Astrocyte of the spinal cord (primary cell): ENCODE measurements around the gene NME7.
"Not testable (repeated sequence)": the region's sequence is repeated elsewhere in the genome, so short reads cannot be mapped to it uniquely, and the experiment has no call there.

Experiments
- DNase-seq: peaks from one replicate; pipeline ENCODE4 v3.0.0; 2011; ENCODE audit warnings: low read depth, low spot score
- H3K4me3 ChIP-seq: 2 replicates; pipeline ENCODE4 v1.5.1; 2011; ENCODE audit warnings: low read depth, mild to moderate bottlenecking, low read length, moderate library complexity
- CTCF ChIP-seq: IDR thresholded peaks from 2 replicates; pipeline ENCODE4 v1.5.1; 2012; ENCODE audit warnings: low read depth, mild to moderate bottlenecking, low read length, inconsistent platforms
- in situ Hi-C: cut with HindIII; loops from 2 replicates; pipeline ENCODE4 v1.10.0; 2017; ENCODE audit warnings: low sequenced_read_pairs

NME7 gene, protein sequence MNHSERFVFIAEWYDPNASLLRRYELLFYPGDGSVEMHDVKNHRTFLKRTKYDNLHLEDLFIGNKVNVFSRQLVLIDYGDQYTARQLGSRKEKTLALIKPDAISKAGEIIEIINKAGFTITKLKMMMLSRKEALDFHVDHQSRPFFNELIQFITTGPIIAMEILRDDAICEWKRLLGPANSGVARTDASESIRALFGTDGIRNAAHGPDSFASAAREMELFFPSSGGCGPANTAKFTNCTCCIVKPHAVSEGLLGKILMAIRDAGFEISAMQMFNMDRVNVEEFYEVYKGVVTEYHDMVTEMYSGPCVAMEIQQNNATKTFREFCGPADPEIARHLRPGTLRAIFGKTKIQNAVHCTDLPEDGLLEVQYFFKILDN

DNA sequence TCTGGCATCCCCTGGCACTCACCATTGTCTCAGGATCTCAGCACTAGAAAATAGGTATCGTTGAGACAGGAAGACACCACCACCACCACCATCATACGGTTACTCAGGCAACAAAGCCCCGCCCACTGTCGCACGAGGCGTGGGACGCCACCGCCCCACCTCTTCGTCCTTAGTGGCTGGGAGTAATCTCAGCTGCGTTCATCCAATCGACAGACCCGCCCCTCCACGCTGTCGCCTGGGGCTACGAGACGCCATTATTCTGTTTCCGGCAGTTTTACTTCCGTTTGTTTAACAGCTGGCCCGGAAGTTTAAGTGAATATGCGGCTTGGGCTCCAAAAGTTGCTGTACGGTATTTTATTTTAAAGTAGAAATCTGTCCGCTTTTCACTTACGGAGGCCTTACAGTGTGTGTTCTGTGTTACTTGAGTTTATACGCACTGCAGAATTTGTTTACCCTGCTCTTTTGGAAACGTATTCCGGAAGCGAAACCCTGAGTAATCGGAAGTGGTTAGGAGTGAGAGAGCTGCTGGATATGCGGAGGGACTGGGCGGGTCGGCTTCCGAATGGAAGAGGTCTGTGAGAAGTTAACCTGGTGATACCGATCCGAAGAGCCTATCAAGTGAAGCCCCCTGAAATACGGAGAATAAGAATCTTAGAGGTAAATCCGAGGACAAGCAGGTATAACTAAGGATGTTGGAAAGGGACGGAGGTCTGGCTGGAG lies at the start of gene NME7, which contains the start of gene BLZF1:
NME7 (minus strand) TSS at position 112 of the 720 bp plus-strand sequence; CDS start at position 25, 87 bp downstream.
BLZF1 (plus strand) TSS at position 510 of the 720 bp plus-strand sequence. CDS start 1,328 bp downstream, outside the sequence.
- TF ChIP-seq CTCF, result no peak
- peak; percentile 99 for DNase-seq
- peak within 1 kb of the TSS; percentile 95 for H3K4me3 ChIP-seq
- in situ Hi-C loops, result no loop called here

DNA sequence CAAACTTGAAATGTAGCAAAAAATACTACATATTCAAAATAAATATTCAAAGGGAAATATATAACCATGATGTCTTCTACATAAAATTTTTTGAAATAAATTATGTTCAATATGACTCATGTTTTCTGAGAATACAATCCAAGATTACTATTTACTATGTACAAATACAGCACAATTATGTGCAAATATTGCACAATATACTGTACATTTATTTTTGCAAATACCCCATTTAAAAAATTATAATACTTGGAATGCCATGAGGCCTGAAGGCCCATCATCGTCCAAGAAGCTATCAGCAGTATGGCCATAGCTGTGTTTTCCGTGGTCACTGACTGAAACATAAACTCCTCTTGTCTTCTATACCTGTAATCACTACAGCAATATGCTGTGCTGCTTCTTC lies 47.4 kb upstream of the NME7 start:
- no peak for DNase-seq
- H3K4me3 ChIP-seq, result no peak overlapping the region
- in situ Hi-C loops, result no loop called here
- TF ChIP-seq CTCF, result no peak

- H3K4me3 ChIP-seq, in situ Hi-C loops, DNase-seq: not testable (repeated sequence)
Measured at GRCh38 chr1:169408340-169408739, 40.7 kb upstream of the NME7 start.

DNA sequence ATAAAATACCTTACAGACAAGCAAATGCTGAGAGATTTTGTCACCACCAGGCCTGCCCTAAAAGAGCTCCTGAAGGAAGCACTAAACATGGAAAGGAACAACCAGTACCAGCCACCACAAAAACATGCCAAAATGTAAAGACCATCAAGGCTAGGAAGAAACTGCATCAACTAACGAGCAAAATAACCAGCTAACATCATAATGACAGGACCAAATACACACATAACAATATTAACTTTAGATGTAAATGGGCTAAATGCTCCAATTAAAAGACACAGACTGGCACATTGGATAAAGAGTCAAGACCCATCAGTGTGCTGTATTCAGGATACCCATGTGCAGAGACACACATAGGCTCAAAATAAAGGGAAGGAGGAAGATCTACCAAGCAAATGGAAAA lies 35.0 kb upstream of the NME7 start:
- H3K4me3 ChIP-seq, in situ Hi-C loops, DNase-seq: not testable (repeated sequence)

GRCh38 chr1:169395955-169396354 lies 28.4 kb upstream of the NME7 start:
- no peak for DNase-seq
- no peak for TF ChIP-seq CTCF
- no peak overlapping the region for H3K4me3 ChIP-seq
- in situ Hi-C loops, result no loop called here

DNA sequence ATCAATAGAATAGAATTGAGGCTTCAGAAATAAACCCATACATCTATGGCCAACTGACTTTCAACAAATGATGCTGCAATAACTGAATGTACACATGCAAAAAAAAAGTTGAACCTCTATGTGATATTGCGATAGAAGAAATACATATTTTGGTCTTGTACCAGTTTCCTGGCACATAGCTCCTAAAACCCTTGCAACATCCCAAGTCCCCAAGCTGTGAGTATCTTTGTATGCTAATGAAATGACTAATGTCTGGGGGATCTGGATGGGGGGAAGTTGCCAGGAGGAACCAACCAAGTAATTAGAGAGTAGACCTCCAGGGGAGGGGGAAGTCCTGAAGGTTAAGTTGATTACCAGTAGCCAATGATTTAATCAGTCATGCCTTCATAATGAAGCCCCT lies 24.8 kb upstream of the NME7 start:
- DNase-seq, result no peak
- H3K4me3 ChIP-seq, result no peak overlapping the region
- no peak for TF ChIP-seq CTCF
- in situ Hi-C loops, result no loop called here

- no peak for DNase-seq
- TF ChIP-seq CTCF, result no peak
- H3K4me3 ChIP-seq, result no peak overlapping the region
- in situ Hi-C loops, result no loop called here
Measured at GRCh38 chr1:169390303-169390702, 22.7 kb upstream of the NME7 start.
